Astrocyte (in vitro differentiated cells and primary cell): ENCODE results near the gene GJB5. TPM values are rescaled to one million over a fixed set of nuclear protein-coding genes. Genes with fewer than 3 reads are reported as not detected.

Source experiments
- DNase-seq: peaks from one replicate; pipeline ENCODE4 v3.0.0-alpha.2; 2010; ENCODE audit warnings: low read depth
- FAIRE-seq: peaks from 2 replicates; lab custom pipeline; 2011; peaks lifted over from hg19 to GRCh38; lab: Jason Lieb, UNC
- H2AFZ ChIP-seq: 2 replicates; pipeline ENCODE4 v1.6.0; 2012; ENCODE audit warnings: low read depth, low read length, inconsistent platforms
- H3K27ac ChIP-seq: 2 replicates; pipeline ENCODE4 v1.5.1; 2011; ENCODE audit warnings: low read depth, low read length, inconsistent platforms
- H3K27me3 ChIP-seq: 2 replicates; pipeline ENCODE4 v1.6.0; 2011; ENCODE audit warnings: low read length, inconsistent platforms; ENCODE audit not compliant: insufficient read depth
- H3K36me3 ChIP-seq: 2 replicates; pipeline ENCODE4 v1.5.1; 2011; ENCODE audit warnings: low read length, inconsistent platforms; ENCODE audit not compliant: insufficient read depth
- H3K4me1 ChIP-seq: 2 replicates; pipeline ENCODE4 v1.5.1; 2011; ENCODE audit warnings: low read length, inconsistent platforms; ENCODE audit not compliant: insufficient read depth
- H3K4me2 ChIP-seq: 2 replicates; pipeline ENCODE4 v1.6.0; 2012; ENCODE audit warnings: low read length, inconsistent platforms
- H3K4me3 ChIP-seq: 2 replicates; pipeline ENCODE4 v1.5.1; 2011; ENCODE audit warnings: low read depth, mild to moderate bottlenecking, low read length, inconsistent platforms; ENCODE audit not compliant: insufficient read depth
- H3K79me2 ChIP-seq: 2 replicates; pipeline ENCODE4 v1.6.0; 2012; ENCODE audit warnings: mild to moderate bottlenecking, low read length, inconsistent platforms; ENCODE audit not compliant: insufficient read depth
- H3K9ac ChIP-seq: 2 replicates; pipeline ENCODE4 v1.6.0; 2012; ENCODE audit warnings: mild to moderate bottlenecking, low read length, inconsistent platforms
- H3K9me3 ChIP-seq: 2 replicates; pipeline ENCODE4 v1.5.1; 2012; ENCODE audit warnings: low read depth, mild to moderate bottlenecking, low read length, inconsistent platforms; ENCODE audit not compliant: insufficient read depth
- H4K20me1 ChIP-seq: 2 replicates; pipeline ENCODE4 v1.6.0; 2012; ENCODE audit warnings: low read length, inconsistent platforms; ENCODE audit not compliant: insufficient read depth
- H3K27ac Mint-ChIP-seq: one replicate; pipeline ENCODE4 v1.8.0; 2021; ENCODE audit warnings: mild to moderate bottlenecking, mixed read lengths; ENCODE audit not compliant: unreplicated experiment
- H3K27me3 Mint-ChIP-seq: one replicate; pipeline ENCODE4 v1.8.0; 2021; ENCODE audit warnings: low read depth, mixed read lengths; ENCODE audit not compliant: unreplicated experiment
- H3K36me3 Mint-ChIP-seq: one replicate; pipeline ENCODE4 v1.8.0; 2021; ENCODE audit warnings: low read depth, mixed read lengths; ENCODE audit not compliant: unreplicated experiment
- H3K4me1 Mint-ChIP-seq: one replicate; pipeline ENCODE4 v1.8.0; 2021; ENCODE audit warnings: low read depth, mixed read lengths; ENCODE audit not compliant: unreplicated experiment
- H3K4me3 Mint-ChIP-seq: one replicate; pipeline ENCODE4 v1.8.0; 2021; ENCODE audit warnings: mild to moderate bottlenecking, moderate library complexity, mixed read lengths; ENCODE audit not compliant: unreplicated experiment
- H3K9me3 Mint-ChIP-seq: one replicate; pipeline ENCODE4 v1.8.0; 2021; ENCODE audit warnings: mild to moderate bottlenecking, mixed read lengths; ENCODE audit not compliant: unreplicated experiment
- CTCF ChIP-seq: IDR thresholded peaks from 2 replicates; pipeline ENCODE4 v1.5.1; 2011; ENCODE audit warnings: low read depth, mild to moderate bottlenecking, inconsistent platforms, low read length, moderate library complexity; ENCODE audit not compliant: insufficient read depth
- EZH2 ChIP-seq: IDR thresholded peaks from 2 replicates; pipeline ENCODE4 v1.6.1; 2012; ENCODE audit warnings: mild to moderate bottlenecking, low read length, inconsistent platforms; ENCODE audit not compliant: insufficient read depth
- total RNA-seq: library from RNA; stranded (reverse); gene quantifications from 2 replicates; pipeline ENCODE4 v1.2.1, GENCODE V29; 2021

The GJB5 gene
- total RNA-seq, 1 donor from 2014 or later: not detected

- no peak for DNase-seq
- Histone ChIP-seq H3K36me3 (no peaks in the 10 kb centered on the region), H2AFZ (no peak overlapping the region), H3K9me3 (no peaks in the 10 kb centered on the region), H3K9ac (no peak overlapping the region), H3K27me3 (peaks cover 12% of the 10 kb centered on the region), H3K79me2 (no peaks in the 10 kb centered on the region), H3K4me3 (no peak overlapping the region), H4K20me1 (no peaks in the 10 kb centered on the region), H3K27ac (no peak overlapping the region), H3K4me1 (peaks cover 3% of the 10 kb centered on the region), H3K4me2 (no peak overlapping the region)
- Mint-ChIP-seq H3K9me3 (peaks cover 6% of the 10 kb centered on the region), H3K27me3 (peaks cover 69% of the 10 kb centered on the region), H3K36me3 (peaks cover 5% of the 10 kb centered on the region), H3K27ac (no peak overlapping the region), H3K4me1 (peaks cover 10% of the 10 kb centered on the region), H3K4me3 (no peak overlapping the region)
- TF ChIP-seq EZH2 (no peak), CTCF (peak; percentile 9)
- FAIRE-seq: no peak
These were observed 32.9 kb downstream of the GJB5 start for GRCh38 chr1:34787461-34788420.

- H3K4me2 ChIP-seq: no peak overlapping the region
- H3K27me3 Mint-ChIP-seq: peaks cover 71% of the 10 kb centered on the region
- no peak for TF ChIP-seq EZH2
- TF ChIP-seq CTCF: no peak
- peaks cover 7% of the 10 kb centered on the region for H3K4me1 Mint-ChIP-seq
- H3K27me3 ChIP-seq: peaks cover 19% of the 10 kb centered on the region
- H3K9ac ChIP-seq: no peak overlapping the region
- no peaks in the 10 kb centered on the region for H4K20me1 ChIP-seq
- no peak overlapping the region for H2AFZ ChIP-seq
- no peak overlapping the region for H3K27ac ChIP-seq
- DNase-seq: no peak
- peaks cover 6% of the 10 kb centered on the region for H3K9me3 Mint-ChIP-seq
- no peaks in the 10 kb centered on the region for H3K79me2 ChIP-seq
- H3K36me3 Mint-ChIP-seq: peaks cover 14% of the 10 kb centered on the region
- H3K9me3 ChIP-seq: no peaks in the 10 kb centered on the region
- no peak overlapping the region for H3K4me3 Mint-ChIP-seq
- H3K36me3 ChIP-seq: no peaks in the 10 kb centered on the region
- H3K4me1 ChIP-seq: no peaks in the 10 kb centered on the region
- no peak overlapping the region for H3K27ac Mint-ChIP-seq
- no peak overlapping the region for H3K4me3 ChIP-seq
- FAIRE-seq: no peak
These were observed 36.1 kb downstream of the GJB5 start for GRCh38 chr1:34790985-34791384.

- Histone ChIP-seq H3K79me2 (no peaks in the 10 kb centered on the region), H3K9ac (no peak overlapping the region), H3K27me3 (peaks cover 19% of the 10 kb centered on the region), H3K36me3 (no peaks in the 10 kb centered on the region), H4K20me1 (no peaks in the 10 kb centered on the region), H3K4me3 (no peak overlapping the region), H3K4me1 (no peaks in the 10 kb centered on the region), H2AFZ (no peak overlapping the region), H3K27ac (no peak overlapping the region), H3K4me2 (no peak overlapping the region), H3K9me3 (no peaks in the 10 kb centered on the region)
- peaks cover 6% of the 10 kb centered on the region for H3K9me3 Mint-ChIP-seq
- H3K27ac Mint-ChIP-seq: no peak overlapping the region
- peaks cover 14% of the 10 kb centered on the region for H3K36me3 Mint-ChIP-seq
- peaks cover 74% of the 10 kb centered on the region for H3K27me3 Mint-ChIP-seq
- TF ChIP-seq EZH2: no peak
- no peak for TF ChIP-seq CTCF
- no peak for FAIRE-seq
- H3K4me1 Mint-ChIP-seq: peaks cover 5% of the 10 kb centered on the region
- no peak overlapping the region for H3K4me3 Mint-ChIP-seq
- no peak for DNase-seq
These were observed 37.6 kb downstream of the GJB5 start for GRCh38 chr1:34792424-34792823.
